Left renal pelvis (tissue), 4 donors: ENCODE results near the gene EEPD1. TPM values are rescaled to one million over a fixed set of nuclear protein-coding genes. Genes with fewer than 3 reads are reported as not detected.

Experiments used
- DNase-seq, 4 donors: peaks; one replicate each; pipeline ENCODE4 v3.0.0-alpha.2; 2013; ENCODE audit warnings: low read depth in 4 of 4, low spot score in 3 of 4
- polyA plus RNA-seq, 4 donors: library from polyadenylated mRNA; unstranded; fragments of 120-200 nt; gene quantifications; one replicate each; pipeline ENCODE4 v1.2.1, GENCODE V29; 2013; ENCODE audit not compliant: insufficient read length in 4 of 4

EEPD1 gene
- polyA plus RNA-seq, 4 donors, result 5.2 to 6.8 (median 6.0) TPM

DNA sequence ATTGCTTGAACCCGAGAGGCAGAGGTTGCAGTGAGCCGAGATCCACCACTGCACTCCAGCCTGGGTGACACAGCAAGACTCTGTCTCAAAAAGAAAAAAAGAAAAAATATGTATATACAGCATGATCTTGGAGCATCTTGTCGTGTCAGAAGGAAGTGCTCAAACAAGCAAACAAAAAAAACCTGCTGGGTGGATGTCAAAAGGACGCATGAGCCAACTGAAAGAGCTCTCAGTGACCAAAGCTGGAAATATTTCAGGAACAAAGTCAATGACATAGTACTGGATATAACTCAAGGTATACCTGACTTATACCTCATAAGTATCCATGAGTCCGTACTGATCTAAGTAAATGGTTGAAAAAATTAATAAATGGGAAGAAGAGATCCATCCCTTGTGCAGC lies 142.0 kb downstream of the EEPD1 start:
- no peak for DNase-seq

DNA sequence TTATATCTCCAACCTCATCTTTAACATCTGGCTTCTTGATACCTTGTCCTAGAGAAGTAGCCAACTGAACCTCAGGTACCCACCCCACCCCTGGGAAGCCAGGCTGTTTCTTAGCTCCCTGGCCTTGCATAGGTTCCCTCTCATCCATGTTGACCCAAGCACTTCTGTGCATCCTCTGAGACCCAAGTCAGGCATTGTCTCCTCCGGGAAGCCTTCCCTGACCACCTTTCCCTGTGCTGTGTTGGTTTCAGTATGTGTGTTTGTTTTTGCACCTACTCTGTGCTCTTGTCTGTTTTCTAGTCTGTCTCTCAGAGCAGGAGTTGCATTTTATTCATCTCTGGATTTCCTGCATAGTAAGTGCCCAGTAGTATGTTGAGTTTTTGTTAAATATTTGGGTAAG lies 143.2 kb downstream of the EEPD1 start:
- DNase-seq, result no peak

- no peak for DNase-seq
Measured at GRCh38 chr7:36297364-36298009, 144.4 kb downstream of the EEPD1 start.

DNA sequence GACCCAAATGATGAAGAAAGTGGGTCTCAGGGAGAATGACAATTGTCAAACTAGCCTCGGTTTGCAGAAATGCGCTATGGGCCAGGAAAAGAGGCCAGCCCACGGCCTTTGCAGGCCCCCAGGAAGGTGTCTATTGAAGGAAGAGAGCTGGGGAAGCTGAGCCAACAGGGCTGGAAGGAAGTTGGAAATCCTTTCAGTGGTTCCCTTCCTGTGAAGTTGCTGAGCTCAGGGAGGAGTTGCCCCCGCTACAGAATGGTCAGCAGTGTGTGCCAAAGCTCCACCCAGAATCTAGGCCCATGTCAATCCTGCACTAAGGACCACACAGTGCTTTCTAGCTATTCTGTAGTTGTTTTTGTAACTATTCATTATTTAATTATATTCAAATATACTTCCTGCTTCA lies 145.1 kb downstream of the EEPD1 start:
- no peak for DNase-seq

DNA sequence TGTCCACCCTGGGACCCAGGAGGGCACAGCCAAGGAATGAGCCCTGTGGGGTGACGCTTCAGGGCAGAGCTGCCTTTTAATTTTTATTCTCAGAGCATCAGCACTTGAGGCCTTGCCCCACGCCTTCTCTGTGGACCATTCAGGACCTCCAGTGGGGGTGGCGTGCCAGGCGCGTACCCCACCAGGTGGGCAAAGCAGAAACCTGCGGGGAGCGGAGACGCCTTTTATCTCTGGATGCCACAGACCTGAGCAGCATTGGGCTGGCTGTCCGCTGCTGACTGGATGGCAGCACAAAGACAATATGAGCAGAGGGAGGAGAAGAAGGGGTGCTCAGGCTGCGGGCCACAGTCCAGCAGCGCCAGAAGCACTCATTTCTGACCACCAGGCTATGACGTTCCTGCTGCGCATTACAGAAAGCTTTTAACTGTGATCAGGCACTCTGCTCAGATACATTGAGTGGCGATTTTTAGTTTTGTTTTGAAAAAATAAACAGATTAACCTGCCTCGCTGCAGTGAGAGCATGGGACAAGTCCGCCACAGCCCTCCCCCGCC lies 146.2 kb downstream of the EEPD1 start:
- no peak for DNase-seq

GRCh38 chr7:36299823-36300341 lies 146.8 kb downstream of the EEPD1 start:
- DNase-seq, result no peak

- no peak for DNase-seq
Measured at GRCh38 chr7:36300696-36301350, 147.8 kb downstream of the EEPD1 start.

DNA sequence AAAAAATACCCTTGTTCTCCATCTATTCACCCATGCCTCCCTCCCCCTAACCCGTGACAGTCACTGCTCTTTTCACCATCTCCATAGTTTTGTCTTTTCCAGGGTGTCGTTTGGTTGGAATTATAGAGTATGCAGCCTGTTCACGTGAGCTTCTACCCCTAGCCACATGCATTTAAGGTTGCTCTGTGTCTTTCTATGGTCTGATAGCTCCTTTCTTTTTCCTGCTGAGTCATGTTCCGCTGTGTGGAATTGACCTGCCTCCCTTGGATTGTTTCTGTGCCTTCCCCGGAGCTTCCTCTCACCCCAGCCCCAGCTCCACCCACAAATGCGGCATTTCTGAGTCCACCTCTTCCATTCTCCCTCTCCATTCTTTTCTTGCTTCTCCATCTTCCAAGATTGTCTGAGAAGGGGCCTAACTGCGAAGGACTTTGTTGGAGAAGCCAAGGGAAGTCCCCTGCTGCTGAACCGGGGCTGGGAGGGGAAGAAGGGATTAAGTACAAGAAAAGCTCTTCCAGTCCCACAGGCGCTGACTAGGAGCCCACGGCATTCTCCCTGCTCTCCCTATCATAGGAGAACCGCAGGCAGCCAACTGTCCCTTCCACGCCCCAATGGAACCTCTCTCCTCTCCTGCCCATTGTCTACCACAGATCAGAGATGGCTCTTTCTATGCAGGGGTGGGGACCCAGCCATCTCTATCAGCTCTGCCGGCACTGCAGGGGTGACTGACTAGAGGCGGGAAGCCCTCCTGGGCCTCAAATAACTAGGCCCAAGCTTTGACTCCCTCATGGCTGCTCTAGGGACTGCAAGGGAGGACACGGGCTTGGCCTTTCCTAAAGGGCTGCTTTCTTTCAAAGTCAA lies 149.1 kb downstream of the EEPD1 start:
- DNase-seq, result no peak

- DNase-seq, result no peak
Measured at GRCh38 chr7:36303202-36304098, 150.4 kb downstream of the EEPD1 start.

DNA sequence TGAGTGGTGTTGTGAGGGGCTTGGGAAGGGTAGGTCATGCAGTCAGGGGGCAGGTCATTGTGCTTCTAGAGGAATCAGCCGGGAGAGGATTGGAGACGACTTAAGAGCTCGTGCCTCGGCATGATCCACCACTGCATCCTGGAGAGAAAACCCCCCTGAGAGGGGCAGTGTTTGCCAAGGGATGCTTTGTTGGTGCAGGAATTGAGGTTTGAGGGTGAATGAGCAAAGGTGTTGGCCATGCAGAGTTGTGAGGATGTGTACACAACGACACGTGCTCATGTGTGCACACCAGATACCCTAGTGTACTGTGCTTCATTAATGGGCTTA lies 151.0 kb downstream of the EEPD1 start:
- DNase-seq, result no peak

- DNase-seq, result no peak
Measured at GRCh38 chr7:36305226-36305625, 152.2 kb downstream of the EEPD1 start.

DNA sequence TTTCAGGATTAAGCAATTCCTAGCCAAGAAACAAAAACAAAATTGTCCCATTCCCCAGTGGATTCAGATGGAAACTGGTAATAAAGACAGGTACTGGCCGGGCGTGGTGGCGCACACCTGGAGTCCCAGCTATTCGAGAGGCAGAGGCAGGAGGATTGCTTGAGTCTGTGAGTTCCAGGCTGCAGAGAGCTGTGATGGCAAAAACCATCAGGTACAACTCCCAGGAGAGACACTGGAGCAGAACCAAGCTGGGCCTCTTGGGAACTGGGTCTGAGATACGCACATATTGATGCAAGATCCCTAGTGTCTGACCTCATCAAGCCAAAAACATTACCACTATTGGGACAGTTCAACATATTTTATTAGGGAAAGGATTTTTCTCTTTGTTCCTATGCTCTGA lies 152.6 kb downstream of the EEPD1 start:
- DNase-seq, result no peak

- DNase-seq, result no peak
Measured at GRCh38 chr7:36306222-36306621, 153.2 kb downstream of the EEPD1 start.

DNA sequence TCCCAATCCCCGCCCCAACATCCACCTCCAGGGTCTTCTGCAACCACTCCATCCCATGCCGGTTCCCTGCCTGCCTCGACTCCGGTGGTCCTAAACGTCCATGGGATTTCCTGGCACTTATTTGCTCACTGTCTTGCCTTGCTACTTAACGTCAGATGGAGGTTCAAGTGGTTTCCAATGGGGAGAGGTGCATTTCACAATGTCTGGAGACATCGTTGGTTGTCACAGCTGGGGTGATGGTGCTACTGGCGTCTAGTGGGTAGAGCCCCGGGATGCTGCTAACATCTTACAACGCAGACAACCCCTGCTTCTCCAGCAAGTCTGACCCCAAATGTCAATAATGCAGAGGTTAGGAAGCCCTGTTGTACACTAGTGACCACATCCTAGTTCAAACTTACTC lies 153.7 kb downstream of the EEPD1 start:
- DNase-seq, result no peak

GRCh38 chr7:36308031-36308430 lies 155.0 kb downstream of the EEPD1 start:
- DNase-seq, result no peak

GRCh38 chr7:36309301-36309700 lies 156.2 kb downstream of the EEPD1 start:
- DNase-seq, result no peak

- no peak for DNase-seq
Measured at GRCh38 chr7:36309716-36310115, 156.7 kb downstream of the EEPD1 start.

DNA sequence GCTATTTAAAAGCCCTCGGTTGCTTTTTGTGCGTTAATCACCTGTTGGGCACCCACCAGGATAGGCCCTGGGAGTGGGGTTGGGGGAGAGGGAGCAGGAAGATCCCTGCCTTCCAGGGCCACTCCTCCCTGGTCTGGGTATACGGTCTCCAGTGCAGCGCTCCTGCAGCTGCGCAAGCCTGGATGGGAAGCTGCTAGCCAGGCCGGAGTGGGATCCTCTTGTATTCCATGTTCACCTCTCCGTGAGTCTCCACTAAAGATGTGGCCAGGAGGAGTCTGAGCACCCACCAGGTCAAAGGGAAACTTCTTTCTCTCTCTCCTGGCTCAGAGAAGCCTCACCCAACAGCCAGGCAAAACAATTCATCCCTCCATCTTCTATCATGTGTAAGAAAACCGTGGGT lies 157.8 kb downstream of the EEPD1 start:
- no peak for DNase-seq

GRCh38 chr7:36311539-36311938 lies 158.5 kb downstream of the EEPD1 start:
- DNase-seq, result no peak
